ENCODE measurements around the gene OR6B2.

Gene OR6B2

GRCh38 chr2:239991689-239992314 lies 38.4 kb downstream of the OR6B2 start:
- no peak overlapping the region for H2BK120ac ChIP-seq (ENCODE audit: low read depth, low read length)
- no peaks in the 10 kb centered on the region for H3K27me3 ChIP-seq (ENCODE audit: control insufficient read depth in 1 of 2, insufficient read depth in 1 of 2, low read length in 2 of 2)
- no peak overlapping the region for H3K4ac ChIP-seq (ENCODE audit: low read depth in 1 of 2, low read length in 2 of 2)
- no peak overlapping the region for H3K9ac ChIP-seq (ENCODE audit: low read length)
- no peak overlapping the region for H3K27ac ChIP-seq (ENCODE audit: low read length, poor library complexity, severe bottlenecking)
- H3K14ac ChIP-seq (ENCODE audit: low read length in 2 of 2): no peak overlapping the region
- no peak overlapping the region for H4K91ac ChIP-seq (ENCODE audit: low read length)
- 0% methylated on average over 1 of the region's 3 CpGs for WGBS
- H2AFZ ChIP-seq (ENCODE audit: low read depth, low read length): no peak overlapping the region
- no peak overlapping the region for H2BK5ac ChIP-seq (ENCODE audit: low read depth, low read length, poor library complexity, severe bottlenecking)
- no peaks in the 10 kb centered on the region for H3K4me1 ChIP-seq (ENCODE audit: control insufficient read depth, insufficient read depth, low read depth, low read length)
- peaks cover 33 to 56% of the 10 kb centered on the region in 2 experiments for H3K36me3 ChIP-seq (ENCODE audit: control insufficient read depth in 1 of 2, insufficient read depth in 2 of 2, low read depth in 1 of 2, low read length in 2 of 2)
- H3K9me3 ChIP-seq (ENCODE audit: control insufficient read depth, low read length): no peaks in the 10 kb centered on the region
- peaks cover 30% of the 10 kb centered on the region for H3K79me1 ChIP-seq (replicated peaks; ENCODE audit: low read length, poor library complexity, severe bottlenecking)
- no peak overlapping the region for H3K18ac ChIP-seq (ENCODE audit: low read depth in 1 of 2, low read length in 2 of 2)
- DNase-seq: peak; percentile 67
- H3K23ac ChIP-seq (ENCODE audit: low read length in 2 of 2): no peak overlapping the region
- no peak overlapping the region for H2BK15ac ChIP-seq (ENCODE audit: low read depth, poor library complexity, severe bottlenecking)
- H4K8ac ChIP-seq (ENCODE audit: low read length): no peak overlapping the region
- no peak overlapping the region for H2BK12ac ChIP-seq (ENCODE audit: low read length in 2 of 2)
- no peak overlapping the region for H2AK5ac ChIP-seq (ENCODE audit: low read length, severe bottlenecking)
- no peak overlapping the region for H3K4me3 ChIP-seq (ENCODE audit: insufficient read depth in 1 of 2, low read depth in 1 of 2, low read length in 2 of 2)
- no peak overlapping the region for H3K4me2 ChIP-seq (ENCODE audit: low read length, poor library complexity, severe bottlenecking)

- Histone ChIP-seq H3K9ac (ENCODE audit: low read length) (no peak overlapping the region), H2BK120ac (ENCODE audit: low read depth, low read length) (no peak overlapping the region), H4K91ac (ENCODE audit: low read length) (no peak overlapping the region), H2AFZ (ENCODE audit: low read depth, low read length) (no peak overlapping the region), H3K18ac (ENCODE audit: low read depth in 1 of 2, low read length in 2 of 2) (no peak overlapping the region), H3K4me1 (ENCODE audit: control insufficient read depth, insufficient read depth, low read depth, low read length) (no peaks in the 10 kb centered on the region), H3K9me3 (ENCODE audit: control insufficient read depth, low read length) (no peaks in the 10 kb centered on the region), H3K27ac (ENCODE audit: low read length, poor library complexity, severe bottlenecking) (no peak overlapping the region), H3K36me3 (ENCODE audit: control insufficient read depth in 1 of 2, insufficient read depth in 2 of 2, low read depth in 1 of 2, low read length in 2 of 2) (peaks cover 36 to 64% of the 10 kb centered on the region in 2 experiments), H4K8ac (ENCODE audit: low read length) (no peak overlapping the region), H2AK5ac (ENCODE audit: low read length, severe bottlenecking) (no peak overlapping the region), H3K4me3 (ENCODE audit: insufficient read depth in 1 of 2, low read depth in 1 of 2, low read length in 2 of 2) (no peak overlapping the region), H2BK12ac (ENCODE audit: low read length in 2 of 2) (no peak overlapping the region), H2BK15ac (ENCODE audit: low read depth, poor library complexity, severe bottlenecking) (no peak overlapping the region), H2BK5ac (ENCODE audit: low read depth, low read length, poor library complexity, severe bottlenecking) (no peak overlapping the region), H3K14ac (ENCODE audit: low read length in 2 of 2) (no peak overlapping the region), H3K23ac (ENCODE audit: low read length in 2 of 2) (no peak overlapping the region), H3K4me2 (ENCODE audit: low read length, poor library complexity, severe bottlenecking) (no peak overlapping the region), H3K4ac (ENCODE audit: low read depth in 1 of 2, low read length in 2 of 2) (no peak overlapping the region), H3K79me1 (replicated peaks; ENCODE audit: low read length, poor library complexity, severe bottlenecking) (peaks cover 31% of the 10 kb centered on the region), H3K27me3 (ENCODE audit: control insufficient read depth in 1 of 2, insufficient read depth in 1 of 2, low read length in 2 of 2) (no peaks in the 10 kb centered on the region)
- WGBS: 97% methylated on average over 14 of the region's 14 CpGs
- DNase-seq: no peak
Measured at GRCh38 chr2:239990966-239991365, 39.3 kb downstream of the OR6B2 start.

GRCh38 chr2:239985356-239985755 lies 44.9 kb downstream of the OR6B2 start:
- Histone ChIP-seq H3K27me3 (ENCODE audit: control insufficient read depth in 1 of 2, insufficient read depth in 1 of 2, low read length in 2 of 2) (no peaks in the 10 kb centered on the region), H4K91ac (ENCODE audit: low read length) (no peak overlapping the region), H2BK15ac (ENCODE audit: low read depth, poor library complexity, severe bottlenecking) (no peak overlapping the region), H3K9ac (ENCODE audit: low read length) (no peak overlapping the region), H3K79me1 (replicated peaks; ENCODE audit: low read length, poor library complexity, severe bottlenecking) (peaks cover 36% of the 10 kb centered on the region), H3K4me3 (ENCODE audit: insufficient read depth in 1 of 2, low read depth in 1 of 2, low read length in 2 of 2) (no peak overlapping the region), H4K8ac (ENCODE audit: low read length) (no peak overlapping the region), H2AFZ (ENCODE audit: low read depth, low read length) (no peak overlapping the region), H2BK12ac (ENCODE audit: low read length in 2 of 2) (no peak overlapping the region), H2BK120ac (ENCODE audit: low read depth, low read length) (no peak overlapping the region), H2AK5ac (ENCODE audit: low read length, severe bottlenecking) (no peak overlapping the region), H3K27ac (ENCODE audit: low read length, poor library complexity, severe bottlenecking) (no peak overlapping the region), H3K4me1 (ENCODE audit: control insufficient read depth, insufficient read depth, low read depth, low read length) (no peaks in the 10 kb centered on the region), H2BK5ac (ENCODE audit: low read depth, low read length, poor library complexity, severe bottlenecking) (no peak overlapping the region), H3K4me2 (ENCODE audit: low read length, poor library complexity, severe bottlenecking) (no peak overlapping the region), H3K23ac (ENCODE audit: low read length in 2 of 2) (no peak overlapping the region), H3K36me3 (ENCODE audit: control insufficient read depth in 1 of 2, insufficient read depth in 2 of 2, low read depth in 1 of 2, low read length in 2 of 2) (peaks cover 45 to 86% of the 10 kb centered on the region in 2 experiments), H3K9me3 (ENCODE audit: control insufficient read depth, low read length) (peaks cover 6% of the 10 kb centered on the region), H3K4ac (ENCODE audit: low read depth in 1 of 2, low read length in 2 of 2) (no peak overlapping the region), H3K18ac (ENCODE audit: low read depth in 1 of 2, low read length in 2 of 2) (no peak overlapping the region), H3K14ac (ENCODE audit: low read length in 2 of 2) (no peak overlapping the region)
- 96% methylated on average over 5 of the region's 5 CpGs for WGBS
- no peak for DNase-seq

- H2BK120ac ChIP-seq (ENCODE audit: low read depth, low read length): no peak overlapping the region
- no peak overlapping the region for H3K9ac ChIP-seq (ENCODE audit: low read length)
- H2AFZ ChIP-seq (ENCODE audit: low read depth, low read length): no peak overlapping the region
- H3K4me1 ChIP-seq (ENCODE audit: control insufficient read depth, insufficient read depth, low read depth, low read length): no peaks in the 10 kb centered on the region
- peaks cover 6% of the 10 kb centered on the region for H3K9me3 ChIP-seq (ENCODE audit: control insufficient read depth, low read length)
- H3K4me3 ChIP-seq (ENCODE audit: insufficient read depth in 1 of 2, low read depth in 1 of 2, low read length in 2 of 2): no peak overlapping the region
- no peaks in the 10 kb centered on the region for H3K27me3 ChIP-seq (ENCODE audit: control insufficient read depth in 1 of 2, insufficient read depth in 1 of 2, low read length in 2 of 2)
- peaks cover 39% of the 10 kb centered on the region for H3K79me1 ChIP-seq (replicated peaks; ENCODE audit: low read length, poor library complexity, severe bottlenecking)
- H3K14ac ChIP-seq (ENCODE audit: low read length in 2 of 2): no peak overlapping the region
- H3K4ac ChIP-seq (ENCODE audit: low read depth in 1 of 2, low read length in 2 of 2): no peak overlapping the region
- H3K36me3 ChIP-seq (ENCODE audit: control insufficient read depth in 1 of 2, insufficient read depth in 2 of 2, low read depth in 1 of 2, low read length in 2 of 2): peaks cover 50 to 78% of the 10 kb centered on the region in 2 experiments
- no peak overlapping the region for H4K8ac ChIP-seq (ENCODE audit: low read length)
- WGBS: 99% methylated on average over 14 of the region's 16 CpGs
- H2BK15ac ChIP-seq (ENCODE audit: low read depth, poor library complexity, severe bottlenecking): no peak overlapping the region
- no peak overlapping the region for H4K91ac ChIP-seq (ENCODE audit: low read length)
- H2BK5ac ChIP-seq (ENCODE audit: low read depth, low read length, poor library complexity, severe bottlenecking): no peak overlapping the region
- H2BK12ac ChIP-seq (ENCODE audit: low read length in 2 of 2): no peak overlapping the region
- H3K23ac ChIP-seq (ENCODE audit: low read length in 2 of 2): no peak overlapping the region
- H3K18ac ChIP-seq (ENCODE audit: low read depth in 1 of 2, low read length in 2 of 2): no peak overlapping the region
- DNase-seq: no peak
- H3K27ac ChIP-seq (ENCODE audit: low read length, poor library complexity, severe bottlenecking): no peak overlapping the region
- H2AK5ac ChIP-seq (ENCODE audit: low read length, severe bottlenecking): no peak overlapping the region
- no peak overlapping the region for H3K4me2 ChIP-seq (ENCODE audit: low read length, poor library complexity, severe bottlenecking)
Measured at GRCh38 chr2:239984421-239985194, 45.6 kb downstream of the OR6B2 start.

Measured in mesenchymal stem cell (in vitro differentiated cells and primary cell).